ENCODE results near the gene ENTREP3. TPM values are rescaled to one million over a fixed set of nuclear protein-coding genes. Genes with fewer than 3 reads are reported as not detected.

ENTREP3 gene
- total RNA-seq, 6 experiments from 2014 or later: 7.2 to 13.0 (median 9.6) TPM

GRCh38 chr1:155284476-155284875, 29.2 kb upstream of the ENTREP3 start:
- Histone ChIP-seq H3K4me3 (no peak overlapping the region), H3K9me3 (no peaks in the 10 kb centered on the region), H3K27ac (no peak overlapping the region), H3K36me3 (no peaks in the 10 kb centered on the region), H3K4me1 (peaks cover 0 to 5% (median 0%) of the 10 kb centered on the region in 4 donors), H3K27me3 (no peaks in the 10 kb centered on the region)
- intact Hi-C loops (cut with DNase I): no loop called here
- no peak for ATAC-seq
- DNase-seq: no peak
- 100% methylated on average over 2 of the region's 12 CpGs for WGBS (ENCODE audit: insufficient coverage, low coverage, low lambda C conversion rate, missing lambda C conversion rate)
- TF ChIP-seq CTCF (IDR thresholded peaks at IDR 0.05) (no peak), POLR2A (IDR thresholded peaks at IDR 0.05) (no peak)

GRCh38 chr1:155282488-155283091, 27.3 kb upstream of the ENTREP3 start:
- H3K9me3 ChIP-seq: no peaks in the 10 kb centered on the region
- no peak overlapping the region for H3K27ac ChIP-seq
- ATAC-seq: no peak
- WGBS (ENCODE audit: insufficient coverage, low coverage, low lambda C conversion rate, missing lambda C conversion rate): 91% methylated on average over 21 of the region's 29 CpGs
- H3K4me3 ChIP-seq: no peak overlapping the region
- TF ChIP-seq POLR2A (IDR thresholded peaks at IDR 0.05) (no peak), CTCF (IDR thresholded peaks at IDR 0.05) (no peak)
- H3K36me3 ChIP-seq: no peaks in the 10 kb centered on the region
- no peak for DNase-seq
- H3K4me1 ChIP-seq: peaks cover 0 to 5% (median 0%) of the 10 kb centered on the region in 4 donors
- no peaks in the 10 kb centered on the region for H3K27me3 ChIP-seq
- intact Hi-C loops (cut with DNase I): no loop called here

GRCh38 chr1:155279268-155279667, 24.0 kb upstream of the ENTREP3 start:
- WGBS (ENCODE audit: insufficient coverage, low coverage, low lambda C conversion rate, missing lambda C conversion rate): 50% methylated on average over 1 of the region's 2 CpGs
- TF ChIP-seq CTCF (IDR thresholded peaks at IDR 0.05) (no peak), POLR2A (IDR thresholded peaks at IDR 0.05) (no peak)
- Histone ChIP-seq H3K27ac (no peak overlapping the region), H3K4me1 (no peaks in the 10 kb centered on the region), H3K27me3 (no peaks in the 10 kb centered on the region), H3K4me3 (no peak overlapping the region), H3K36me3 (no peaks in the 10 kb centered on the region), H3K9me3 (no peaks in the 10 kb centered on the region)
- intact Hi-C loops (cut with DNase I): loop anchor here (5.0 kb wide), 1 partner anchor 43 kb away; the partner anchor contains the start of gene RUSC1 (in 2 of the 2)
- ATAC-seq (no peak), DNase-seq (no peak)

GRCh38 chr1:155278689-155279160, 23.4 kb upstream of the ENTREP3 start:
- no peaks in the 10 kb centered on the region for H3K4me1 ChIP-seq
- intact Hi-C loops (cut with DNase I): loop anchor here (5.0 kb wide), 1 partner anchor 44 kb away; the partner anchor contains the start of gene RUSC1 (in 2 of the 2)
- no peak for DNase-seq
- H3K27me3 ChIP-seq: no peaks in the 10 kb centered on the region
- ATAC-seq: no peak
- 78% methylated on average over 10 of the region's 10 CpGs for WGBS (ENCODE audit: insufficient coverage, low coverage, low lambda C conversion rate, missing lambda C conversion rate)
- H3K27ac ChIP-seq: no peak overlapping the region
- TF ChIP-seq POLR2A (IDR thresholded peaks at IDR 0.05): no peak
- H3K4me3 ChIP-seq: no peak overlapping the region
- H3K36me3 ChIP-seq: no peaks in the 10 kb centered on the region
- H3K9me3 ChIP-seq: no peaks in the 10 kb centered on the region

- Histone ChIP-seq H3K27ac (no peak overlapping the region), H3K4me3 (peak overlapping the region; percentile 64 to 73 (median 68)), H3K9me3 (no peaks in the 10 kb centered on the region), H3K27me3 (no peaks in the 10 kb centered on the region), H3K36me3 (no peaks in the 10 kb centered on the region), H3K4me1 (no peaks in the 10 kb centered on the region)
- ATAC-seq (peak in 2 of 4 donors; percentile 1 to 12), DNase-seq (peak in 2 of 3 donors; percentile 64 to 67)
- intact Hi-C loops (cut with DNase I): loop anchor here (5.0 kb wide), 1 partner anchor 44 kb away; the partner anchor contains the start of gene RUSC1 (in 2 of the 2)
- TF ChIP-seq POLR2A (IDR thresholded peaks at IDR 0.05): no peak
- peak in 3 of 4 donors; percentile 10 to 19 (median 14) for TF ChIP-seq CTCF (IDR thresholded peaks at IDR 0.05)
- 2% methylated on average over 16 of the region's 29 CpGs for WGBS (ENCODE audit: insufficient coverage, low coverage, low lambda C conversion rate, missing lambda C conversion rate)
Measured at GRCh38 chr1:155277902-155278688, 22.8 kb upstream of the ENTREP3 start.
